Measurements from ENCODE around the gene PTPRK.

DNA sequence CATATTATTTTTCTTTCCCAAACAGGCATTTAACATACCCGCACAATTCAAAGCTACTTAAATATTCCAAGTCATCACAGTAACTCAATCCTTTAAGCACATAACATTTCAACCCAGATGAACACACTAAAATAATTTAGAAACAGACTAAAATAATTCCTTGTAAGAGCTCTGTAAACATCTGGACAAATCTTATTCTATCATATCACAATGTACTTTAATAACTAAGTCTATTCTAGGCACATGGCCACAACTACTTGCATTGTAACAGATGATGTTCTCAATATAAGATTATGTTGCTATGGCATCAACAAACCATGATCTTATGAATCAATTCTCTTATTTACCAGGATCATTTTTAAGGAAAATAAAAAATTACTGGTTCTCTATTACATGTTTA, 496.4 kb downstream of the PTPRK start:
- TF ChIP-seq, protein P1, sequence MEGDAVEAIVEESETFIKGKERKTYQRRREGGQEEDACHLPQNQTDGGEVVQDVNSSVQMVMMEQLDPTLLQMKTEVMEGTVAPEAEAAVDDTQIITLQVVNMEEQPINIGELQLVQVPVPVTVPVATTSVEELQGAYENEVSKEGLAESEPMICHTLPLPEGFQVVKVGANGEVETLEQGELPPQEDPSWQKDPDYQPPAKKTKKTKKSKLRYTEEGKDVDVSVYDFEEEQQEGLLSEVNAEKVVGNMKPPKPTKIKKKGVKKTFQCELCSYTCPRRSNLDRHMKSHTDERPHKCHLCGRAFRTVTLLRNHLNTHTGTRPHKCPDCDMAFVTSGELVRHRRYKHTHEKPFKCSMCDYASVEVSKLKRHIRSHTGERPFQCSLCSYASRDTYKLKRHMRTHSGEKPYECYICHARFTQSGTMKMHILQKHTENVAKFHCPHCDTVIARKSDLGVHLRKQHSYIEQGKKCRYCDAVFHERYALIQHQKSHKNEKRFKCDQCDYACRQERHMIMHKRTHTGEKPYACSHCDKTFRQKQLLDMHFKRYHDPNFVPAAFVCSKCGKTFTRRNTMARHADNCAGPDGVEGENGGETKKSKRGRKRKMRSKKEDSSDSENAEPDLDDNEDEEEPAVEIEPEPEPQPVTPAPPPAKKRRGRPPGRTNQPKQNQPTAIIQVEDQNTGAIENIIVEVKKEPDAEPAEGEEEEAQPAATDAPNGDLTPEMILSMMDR (IDR thresholded peaks at IDR 0.05): no peak
- TF ChIP-seq EP300 (IDR thresholded peaks at IDR 0.05; ENCODE audit: low read depth) (no peak), POLR2AphosphoS5 (IDR thresholded peaks at IDR 0.05) (no peak)

Measured in transverse colon (tissue), 4 donors.